ENCODE measurements around the gene BCL7A. TPM values are rescaled to one million over a fixed set of nuclear protein-coding genes. Genes with fewer than 3 reads are reported as not detected.

Gene BCL7A
- total and polyA plus RNA-seq, 2 experiments from 2014 or later: 19.1 to 30.5 TPM

GRCh38 chr12:122097927-122098756 lies 76.5 kb downstream of the BCL7A start:
- DNase-seq (ENCODE audit: low read depth in 1 of 2, low spot score in 1 of 2): peak; percentile 26 to 87
- Histone ChIP-seq H3K36me3 (no peaks in the 10 kb centered on the region), H3K4me1 (ENCODE audit: low read depth) (peaks cover 18% of the 10 kb centered on the region), H3K27me3 (no peaks in the 10 kb centered on the region), H3K4me3 (no peak overlapping the region), H3K9me3 (ENCODE audit: low read depth) (no peaks in the 10 kb centered on the region), H3K27ac (peak overlapping the region; percentile 58)
- TF ChIP-seq CTCF (IDR thresholded peaks at IDR 0.05; ENCODE audit: low read depth, low read length): no peak

DNA sequence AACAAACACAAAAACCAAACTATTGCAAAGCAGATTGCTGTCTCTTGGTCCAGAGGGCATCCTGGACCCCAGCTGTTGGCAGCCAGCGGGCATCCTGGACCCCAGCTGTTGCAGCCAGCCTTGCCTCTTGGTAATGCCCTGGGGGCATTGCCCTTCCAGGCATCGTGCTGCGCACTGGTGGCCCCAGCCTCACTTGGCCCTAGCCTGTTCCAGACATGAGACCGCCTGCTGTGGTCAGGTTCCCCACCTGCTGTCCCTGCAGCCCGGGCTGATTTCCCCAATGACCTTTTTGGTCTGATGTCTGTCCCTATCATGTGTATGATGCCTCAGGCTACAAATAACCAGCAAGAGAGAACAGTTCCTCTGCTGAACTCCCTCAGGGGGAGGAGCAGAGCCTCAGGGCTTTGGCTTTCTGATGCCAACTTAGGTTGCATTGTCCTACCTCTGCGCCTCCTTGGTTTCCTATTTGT lies 77.6 kb downstream of the BCL7A start:
- Histone ChIP-seq H3K9me3 (ENCODE audit: low read depth) (no peaks in the 10 kb centered on the region), H3K27me3 (no peaks in the 10 kb centered on the region), H3K4me1 (ENCODE audit: low read depth) (peaks cover 18% of the 10 kb centered on the region), H3K36me3 (no peaks in the 10 kb centered on the region), H3K27ac (no peak overlapping the region), H3K4me3 (no peak overlapping the region)
- no peak for TF ChIP-seq CTCF (IDR thresholded peaks at IDR 0.05; ENCODE audit: low read depth, low read length)
- DNase-seq (ENCODE audit: low read depth in 1 of 2, low spot score in 1 of 2): no peak

GRCh38 chr12:122099856-122100255 lies 78.2 kb downstream of the BCL7A start:
- Histone ChIP-seq H3K9me3 (ENCODE audit: low read depth) (no peaks in the 10 kb centered on the region), H3K27me3 (no peaks in the 10 kb centered on the region), H3K4me3 (no peak overlapping the region), H3K27ac (no peak overlapping the region), H3K4me1 (ENCODE audit: low read depth) (peaks cover 18% of the 10 kb centered on the region), H3K36me3 (no peaks in the 10 kb centered on the region)
- no peak for DNase-seq (ENCODE audit: low read depth in 1 of 2, low spot score in 1 of 2)
- no peak for TF ChIP-seq CTCF (IDR thresholded peaks at IDR 0.05; ENCODE audit: low read depth, low read length)

GRCh38 chr12:122100568-122100967 lies 78.9 kb downstream of the BCL7A start:
- no peaks in the 10 kb centered on the region for H3K27me3 ChIP-seq
- H3K4me3 ChIP-seq: no peak overlapping the region
- no peak for TF ChIP-seq CTCF (IDR thresholded peaks at IDR 0.05; ENCODE audit: low read depth, low read length)
- DNase-seq (ENCODE audit: low read depth in 1 of 2, low spot score in 1 of 2): no peak
- H3K36me3 ChIP-seq: no peaks in the 10 kb centered on the region
- H3K27ac ChIP-seq: no peak overlapping the region
- H3K4me1 ChIP-seq (ENCODE audit: low read depth): peaks cover 18% of the 10 kb centered on the region
- no peaks in the 10 kb centered on the region for H3K9me3 ChIP-seq (ENCODE audit: low read depth)

GRCh38 chr12:122102331-122102730 lies 80.6 kb downstream of the BCL7A start:
- no peaks in the 10 kb centered on the region for H3K27me3 ChIP-seq
- H3K9me3 ChIP-seq (ENCODE audit: low read depth): no peaks in the 10 kb centered on the region
- peak in 1 of 2 donors; percentile 64 for DNase-seq (ENCODE audit: low read depth in 1 of 2, low spot score in 1 of 2)
- no peak overlapping the region for H3K27ac ChIP-seq
- TF ChIP-seq CTCF (IDR thresholded peaks at IDR 0.05; ENCODE audit: low read depth, low read length): no peak
- H3K4me3 ChIP-seq: no peak overlapping the region
- no peaks in the 10 kb centered on the region for H3K36me3 ChIP-seq
- H3K4me1 ChIP-seq (ENCODE audit: low read depth): peaks cover 22% of the 10 kb centered on the region
